H1 (cell line): Measurements from ENCODE around the gene SMTNL2. TPM values are rescaled to one million over a fixed set of nuclear protein-coding genes. Genes with fewer than 3 reads are reported as not detected.

Experiments
- CTCF ChIA-PET: fragments of 300-600 bp; sonication (Branson Sonifier 250); formaldehyde crosslinking; loops from one replicate; lab custom pipeline; 2021; ENCODE audit not compliant: partially characterized antibody; lab: Charles Lee
- POLR2A ChIA-PET: fragments of 300-600 bp; sonication (Branson Sonifier 250); formaldehyde crosslinking; loops from one replicate; lab custom pipeline; 2021; ENCODE audit warnings: inconsistent platforms; ENCODE audit not compliant: partially characterized antibody; lab: Charles Lee
- DNase-seq, 2 experiments: peaks; one replicate each; pipeline versions ENCODE4 v3.0.0 to v3.0.0-alpha.2; 2010 to 2022; ENCODE audit warnings: low spot score in 2 of 2, low read depth in 1 of 2, mixed read lengths in 1 of 2
- FAIRE-seq: peaks from 2 replicates; lab custom pipeline; 2011; peaks lifted over from hg19 to GRCh38; lab: Jason Lieb, UNC
- H2AFZ ChIP-seq: 2 replicates; pipeline ENCODE4 v1.8.1; 2012; ENCODE audit warnings: low read length, inconsistent platforms
- H2AK5ac ChIP-seq: 2 replicates; pipeline ENCODE4 v1.6.1; 2013; ENCODE audit warnings: low read depth, low read length
- H2BK120ac ChIP-seq: replicated peaks from 2 replicates; pipeline ENCODE3; 2013; ENCODE audit warnings: low read depth, low read length, inconsistent platforms
- H2BK12ac ChIP-seq: 2 replicates; pipeline ENCODE4 v1.6.1; 2013; ENCODE audit warnings: low read depth, low read length
- H2BK15ac ChIP-seq: 2 replicates; pipeline ENCODE4 v1.6.1; 2013; ENCODE audit warnings: low read length
- H2BK20ac ChIP-seq: 2 replicates; pipeline ENCODE4 v1.6.1; 2013; ENCODE audit warnings: low read length
- H2BK5ac ChIP-seq: 2 replicates; pipeline ENCODE4 v1.6.1; 2013; ENCODE audit warnings: low read depth, low read length
- H3K14ac ChIP-seq: 2 replicates; pipeline ENCODE4 v1.6.1; 2013; ENCODE audit warnings: inconsistent platforms; ENCODE audit not compliant: insufficient read length
- H3K18ac ChIP-seq: 2 replicates; pipeline ENCODE4 v1.6.1; 2013; ENCODE audit warnings: low read length; ENCODE audit errors: extremely low read depth
- H3K23ac ChIP-seq: 2 replicates; pipeline ENCODE4 v1.6.1; 2013; ENCODE audit warnings: inconsistent platforms; ENCODE audit not compliant: insufficient read length
- H3K23me2 ChIP-seq: 2 replicates; pipeline ENCODE4 v1.6.1; 2013; ENCODE audit warnings: low read depth, low read length
- H3K27ac ChIP-seq: 2 replicates; pipeline ENCODE4 v1.6.1; 2011; ENCODE audit warnings: low read depth, low read length, inconsistent platforms
- H3K27me3 ChIP-seq, 4 experiments: replicated peaks in 1 of 4; 1 replicate in 1 of 4; 2 replicates in 3 of 4; pipeline versions ENCODE4 v1.6.1 to v1.8.1; 2011 to 2013; ENCODE audit warnings: low read length in 3 of 4, mild to moderate bottlenecking in 3 of 4, inconsistent platforms in 2 of 4, mixed read lengths in 2 of 4, moderate library complexity in 1 of 4; ENCODE audit not compliant: control insufficient read depth in 3 of 4, insufficient read depth in 3 of 4; ENCODE audit errors: extremely low read depth in 1 of 4
- H3K36me3 ChIP-seq, 4 experiments: 2 replicates each; pipeline versions ENCODE4 v1.6.1 to v1.8.1; 2011 to 2013; ENCODE audit warnings: mild to moderate bottlenecking in 4 of 4, low read length in 3 of 4, moderate library complexity in 2 of 4, control low read depth in 1 of 4, inconsistent platforms in 1 of 4; ENCODE audit not compliant: insufficient read depth in 4 of 4, control insufficient read depth in 2 of 4
- H3K4ac ChIP-seq: replicated peaks from 2 replicates; pipeline ENCODE3; 2013; ENCODE audit warnings: low read length, low read depth, mixed read lengths, inconsistent platforms; ENCODE audit not compliant: insufficient read length
- H3K4me1 ChIP-seq, 4 experiments: replicated peaks in 1 of 4; 1 replicate in 1 of 4; 2 replicates in 3 of 4; pipeline versions ENCODE4 v1.6.1 to v1.8.1; 2011 to 2013; ENCODE audit warnings: low read length in 3 of 4, inconsistent platforms in 2 of 4, mixed read lengths in 1 of 4; ENCODE audit not compliant: insufficient read depth in 4 of 4, control insufficient read depth in 3 of 4
- H3K4me2 ChIP-seq, 2 experiments: 2 replicates each; pipeline versions ENCODE4 v1.6.1 to v1.8.1; 2011 to 2013; ENCODE audit warnings: low read depth in 2 of 2, low read length in 2 of 2, control low read depth in 1 of 2, inconsistent platforms in 1 of 2, mild to moderate bottlenecking in 1 of 2; ENCODE audit not compliant: insufficient read depth in 1 of 2
- H3K4me3 ChIP-seq, 4 experiments: fragments of 200-600, 300-600 bp in 1 of 4; sonication (generic), shearing (Covaris generic), sonication (Bioruptor Twin) in 1 of 4; 2 replicates each; pipeline versions ENCODE4 v1.5.1 to v1.8.1; 2011 to 2016; ENCODE audit warnings: low read length in 4 of 4, low read depth in 3 of 4, control low read depth in 2 of 4, inconsistent platforms in 2 of 4, mild to moderate bottlenecking in 2 of 4, mixed read lengths in 1 of 4, moderate library complexity in 1 of 4; ENCODE audit not compliant: insufficient read depth in 2 of 4; ENCODE audit errors: extremely low read depth in 1 of 4
- H3K56ac ChIP-seq: replicated peaks from 2 replicates; pipeline ENCODE3; 2013; ENCODE audit warnings: low read depth, mild to moderate bottlenecking, mixed read lengths, low read length, inconsistent platforms; ENCODE audit not compliant: insufficient read length
- H3K79me1 ChIP-seq: 2 replicates; pipeline ENCODE4 v1.6.1; 2013; ENCODE audit warnings: low read depth, low read length, control low read depth
- H3K79me2 ChIP-seq, 2 experiments: 2 replicates each; pipeline versions ENCODE4 v1.6.1 to v1.8.1; 2012 to 2013; ENCODE audit warnings: low read length in 2 of 2, mild to moderate bottlenecking in 2 of 2, inconsistent platforms in 1 of 2; ENCODE audit not compliant: insufficient read depth in 2 of 2, control insufficient read depth in 1 of 2
- H3K9ac ChIP-seq, 4 experiments: replicated peaks in 1 of 4; 1 replicate in 1 of 4; 2 replicates in 3 of 4; pipeline versions ENCODE4 v1.6.1 to v1.8.1; 2011 to 2013; ENCODE audit warnings: low read depth in 3 of 4, low read length in 3 of 4, control low read depth in 2 of 4, mild to moderate bottlenecking in 2 of 4, moderate library complexity in 2 of 4, inconsistent platforms in 1 of 4; ENCODE audit errors: extremely low read depth in 1 of 4
- H3K9me3 ChIP-seq, 2 experiments: 2 replicates each; pipeline versions ENCODE4 v1.6.1 to v1.8.1; 2012 to 2013; ENCODE audit warnings: mild to moderate bottlenecking in 2 of 2, moderate library complexity in 2 of 2, control low read depth in 1 of 2, inconsistent platforms in 1 of 2, low read depth in 1 of 2, low read length in 1 of 2, mixed read lengths in 1 of 2; ENCODE audit not compliant: insufficient read depth in 2 of 2
- H4K20me1 ChIP-seq, 2 experiments: replicated peaks in 1 of 2; 2 replicates each; pipeline versions ENCODE3 to v1.8.1; 2011 to 2013; ENCODE audit warnings: inconsistent platforms in 2 of 2, low read length in 2 of 2, mild to moderate bottlenecking in 1 of 2; ENCODE audit not compliant: insufficient read depth in 2 of 2, control insufficient read depth in 1 of 2
- H4K5ac ChIP-seq: 2 replicates; pipeline ENCODE4 v1.6.1; 2013; ENCODE audit warnings: low read length, low read depth, mixed read lengths, inconsistent platforms; ENCODE audit not compliant: insufficient read length
- H4K8ac ChIP-seq: 2 replicates; pipeline ENCODE4 v1.8.0; 2013; ENCODE audit warnings: mild to moderate bottlenecking, moderate library complexity, low read length, inconsistent platforms; ENCODE audit not compliant: insufficient read depth; ENCODE audit errors: extremely low read depth
- H4K91ac ChIP-seq: replicated peaks from 2 replicates; pipeline ENCODE3; 2013; ENCODE audit warnings: low read length, mixed read lengths, inconsistent platforms; ENCODE audit not compliant: insufficient read length
- CEBPB ChIP-seq: IDR thresholded peaks from 2 replicates; pipeline ENCODE4 v1.6.1; 2012; ENCODE audit warnings: low read depth, low read length
- CHD2 ChIP-seq: IDR thresholded peaks from 2 replicates; pipeline ENCODE4 v1.6.1; 2012; ENCODE audit warnings: low read length, improper control_type of control experiment
- EZH2 ChIP-seq: fragments of 200-600 bp; sonication (generic); IDR thresholded peaks from 2 replicates; pipeline ENCODE4 v1.7.1; 2012; ENCODE audit warnings: low read depth, mild to moderate bottlenecking, moderate library complexity, low read length, inconsistent platforms; ENCODE audit not compliant: severe bottlenecking
- NANOG ChIP-seq: IDR thresholded peaks from 2 replicates; pipeline ENCODE4 v1.6.1; 2011; ENCODE audit warnings: low read length, low read depth, mild to moderate bottlenecking, inconsistent platforms; ENCODE audit not compliant: insufficient read depth, poor library complexity, severe bottlenecking
- PHF8 ChIP-seq: fragments of 200-600 bp; sonication (generic); conservative IDR thresholded peaks from 2 replicates; pipeline ENCODE4 v1.7.1; 2012; ENCODE audit warnings: low read depth, mild to moderate bottlenecking, inconsistent platforms, low read length, moderate library complexity
- SAP30 ChIP-seq: fragments of 300-600 bp; sonication (generic); IDR thresholded peaks from 2 replicates; pipeline ENCODE4 v1.7.1; 2012; ENCODE audit warnings: low read length, moderate library complexity, mild to moderate bottlenecking, inconsistent platforms; ENCODE audit not compliant: insufficient read depth, insufficient replicate concordance
- SP1 ChIP-seq: IDR thresholded peaks from 2 replicates; pipeline ENCODE4 v1.6.1; 2011; ENCODE audit warnings: low read depth, low read length
- SP4 ChIP-seq: IDR thresholded peaks from 2 replicates; pipeline ENCODE4 v1.6.1; 2012; ENCODE audit warnings: low read length, inconsistent platforms
- SRF ChIP-seq: IDR thresholded peaks from 2 replicates; pipeline ENCODE4 v1.6.1; 2011; ENCODE audit warnings: mild to moderate bottlenecking, low read depth, low read length, moderate library complexity
- TAF7 ChIP-seq: optimal IDR thresholded peaks from 2 replicates; pipeline ENCODE3; 2011; ENCODE audit warnings: low read depth, mild to moderate bottlenecking, inconsistent platforms, low read length, moderate library complexity, borderline replicate concordance
- TCF12 ChIP-seq: IDR thresholded peaks from 2 replicates; pipeline ENCODE4 v1.6.1; 2011; ENCODE audit warnings: low read depth, mild to moderate bottlenecking, low read length
- TEAD4 ChIP-seq: IDR thresholded peaks from 2 replicates; pipeline ENCODE4 v1.6.1; 2012; ENCODE audit warnings: low read depth, low read length, inconsistent platforms, mixed read lengths
- WGBS, 2 experiments: shearing (Covaris generic) in 1 of 2; methylation state at CpG; one replicate each; pipeline versions ENCODE4 v1.1.6 to v1.1.7; 2013 to 2015; ENCODE audit warnings: low lambda C conversion rate in 2 of 2, mixed read lengths in 2 of 2, inconsistent platforms in 1 of 2, low coverage in 1 of 2, missing lambda C conversion rate in 1 of 2; ENCODE audit not compliant: insufficient replicate concordance in 2 of 2, insufficient coverage in 1 of 2, insufficient read length in 1 of 2; ENCODE audit errors: extremely low coverage in 1 of 2, missing lambda C conversion rate in 1 of 2; 5-methylcytosine and 5-hydroxymethylcytosine counted together
- polyA plus RNA-seq, 7 experiments: library from polyadenylated mRNA; depleted of rRNA in 3 of 7; stranded (reverse) in 5 of 7; unstranded in 2 of 7; fragments of >200 nt in 5 of 7; fragments of 200-250 nt in 2 of 7; gene quantifications; 1 replicate in 5 of 7; 2 replicates in 1 of 7; 4 replicates in 1 of 7; pipeline versions ENCODE4 v1.2.1 to v1.2.3, GENCODE V29; 2011 to 2013; ENCODE audit warnings: missing spikeins in 2 of 7, mixed read lengths in 2 of 7
- total RNA-seq: library from RNA; stranded (reverse); fragmentation: NEBNext Ultra II Directional; extraction: Animal tissue kit (Norgen Biotek cat#: 25700); gene quantifications from 2 replicates; pipeline ENCODE4 v1.2.1, GENCODE V29; 2021
- TF ChIP-seq, protein P1 (sequence below): IDR thresholded peaks from 2 replicates; pipeline ENCODE4 v1.6.1; 2011; ENCODE audit warnings: low read depth, mild to moderate bottlenecking, low read length; ENCODE audit not compliant: insufficient read depth

SMTNL2 gene
- total and polyA plus RNA-seq, 2 of the 8 experiments (the other 6 are each of a cell fraction or from before 2014, with no cell fraction given), result 3.6 to 4.5 TPM

GRCh38 chr17:4582101-4582501 lies 2.2 kb upstream of the SMTNL2 start:
- H3K23ac ChIP-seq, result no peak overlapping the region
- H2BK15ac ChIP-seq, result 0 out of 2 replicates have a peak overlapping the region, but pooled peaks have one; percentile 16
- no peak overlapping the region for H2BK120ac ChIP-seq
- H2BK5ac ChIP-seq, result no peak overlapping the region
- H3K4me2 ChIP-seq, result peak overlapping the region in 1 of 2 experiments; percentile 29; a peak in 1 of 4 replicates
- H3K23me2 ChIP-seq, result peaks cover 10% of the 10 kb centered on the region; the same call in 1 of the 2 replicates
- H2AK5ac ChIP-seq, result no peak overlapping the region
- FAIRE-seq, result no peak
- no peak overlapping the region for H3K4ac ChIP-seq
- H3K36me3 ChIP-seq, result no peaks in the 10 kb centered on the region
- H3K9ac ChIP-seq, result no peak overlapping the region
- H3K18ac ChIP-seq, result peak overlapping the region; percentile 19; the same call in 1 of the 2 replicates
- H3K4me3 ChIP-seq, result no peak overlapping the region
- no peak overlapping the region for H3K14ac ChIP-seq
- H3K56ac ChIP-seq, result no peak overlapping the region
- no peak overlapping the region for H2AFZ ChIP-seq
- peaks cover 8 to 45% (median 38%) of the 10 kb centered on the region in 4 experiments for H3K27me3 ChIP-seq
- POLR2A ChIA-PET, result interaction anchor here (0.9 to 1.6 kb wide), 4 partner anchors 9 to 44 kb away, joined by 5 to 6 read pairs (median 5); no protein-coding TSS in a partner anchor
- peaks cover 3 to 22% (median 16%) of the 10 kb centered on the region in 4 experiments for H3K4me1 ChIP-seq
- H2BK12ac ChIP-seq, result no peak overlapping the region
- no peak overlapping the region for H3K27ac ChIP-seq
- H4K5ac ChIP-seq, result no peak overlapping the region
- H4K8ac ChIP-seq, result no peak overlapping the region
- peaks cover 0 to 1% of the 10 kb centered on the region in 2 experiments for H4K20me1 ChIP-seq
- H3K79me2 ChIP-seq, result no peaks in the 10 kb centered on the region
- WGBS, 2 experiments, result 89% methylated on average over 5 of the region's 7 CpGs; no CpG with 5 or more reads in 1 of the 2 experiments
- H3K9me3 ChIP-seq, result no peaks in the 10 kb centered on the region
- no peak overlapping the region for H4K91ac ChIP-seq
- DNase-seq, result no peak
- H3K79me1 ChIP-seq, result no peaks in the 10 kb centered on the region
- 0 out of 2 replicates have a peak overlapping the region, but pooled peaks have one; percentile 72 for H2BK20ac ChIP-seq
- CTCF ChIA-PET, result interaction anchor here (0.6 to 8.8 kb wide), 7 partner anchors 14 to 144 kb away, joined by 3 to 114 read pairs (median 7); partner anchors contain the start of gene GGT6
- TF ChIP-seq NANOG, result no peak
- TF ChIP-seq SP1, result no peak
- TF ChIP-seq EZH2, result no peak
- TF ChIP-seq TAF7, result no peak
- no peak for TF ChIP-seq PHF8
- no peak for TF ChIP-seq TCF12
- no peak for TF ChIP-seq SP4
- no peak for TF ChIP-seq CEBPB
- TF ChIP-seq SAP30, result no peak
- TF ChIP-seq TEAD4, result no peak
- TF ChIP-seq CHD2, result no peak
- TF ChIP-seq, protein P1, sequence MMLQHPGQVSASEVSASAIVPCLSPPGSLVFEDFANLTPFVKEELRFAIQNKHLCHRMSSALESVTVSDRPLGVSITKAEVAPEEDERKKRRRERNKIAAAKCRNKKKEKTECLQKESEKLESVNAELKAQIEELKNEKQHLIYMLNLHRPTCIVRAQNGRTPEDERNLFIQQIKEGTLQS, result no peak
- TF ChIP-seq SRF, result no peak
